PC-3 (cell line): ENCODE results near the gene ITGB1. TPM values are rescaled to one million over a fixed set of nuclear protein-coding genes. Genes with fewer than 3 reads are reported as not detected.
A peak's percentile ranks its signal among the peaks of the same experiment; 100 is the strongest.

ENCODE experiments used
- ATAC-seq: fragments of 200-7000 bp; cut with Tn5 transposase; 2 replicates; pipeline ENCODE4 v1.9.1; 2020; ENCODE audit warnings: mild to moderate bottlenecking, moderate library complexity
- BruUV-seq: library from RNA; stranded (reverse); fragments of 400-500 nt; replicated peaks from 2 replicates; lab custom pipeline; 2021; lab: Mats Ljungman, UMichigan
- CTCF ChIA-PET: fragments of 300-600 bp; sonication (Branson Sonifier 250); formaldehyde crosslinking; loops from one replicate; lab custom pipeline; 2022; ENCODE audit warnings: antibody characterized with exemption; lab: Charles Lee
- POLR2A ChIA-PET: fragments of 300-600 bp; sonication (Branson Sonifier 250); formaldehyde crosslinking; loops from one replicate; lab custom pipeline; 2022; ENCODE audit warnings: antibody characterized with exemption; ENCODE audit not compliant: unreplicated experiment; lab: Charles Lee
- DNase-seq: peaks from one replicate; pipeline ENCODE4 v3.0.0-alpha.2; 2015
- H2AFZ ChIP-seq: fragments of 300-600 bp; sonication (generic); 2 replicates; pipeline ENCODE4 v1.6.0; 2016; ENCODE audit warnings: antibody characterized with exemption, low read length
- H3F3A ChIP-seq: fragments of 300-600 bp; sonication (generic); one replicate; pipeline ENCODE4 v1.6.0; 2017; ENCODE audit warnings: antibody characterized with exemption, low read length, control low read depth, mild to moderate bottlenecking; ENCODE audit not compliant: unreplicated experiment
- H3K27ac ChIP-seq: fragments of 300-600 bp; sonication (generic); 2 replicates; pipeline ENCODE4 v1.5.1; 2016; ENCODE audit warnings: mild to moderate bottlenecking, low read length
- H3K27me3 ChIP-seq: fragments of 300-600 bp; sonication (generic); 2 replicates; pipeline ENCODE4 v1.6.1; 2016; ENCODE audit warnings: low read length, mixed read lengths
- H3K36me3 ChIP-seq: fragments of 300-600 bp; sonication (generic); 2 replicates; pipeline ENCODE4 v1.6.1; 2016; ENCODE audit warnings: low read depth, mixed run types, low read length, mixed read lengths
- H3K4me1 ChIP-seq: fragments of 300-600 bp; sonication (generic); 2 replicates; pipeline ENCODE4 v1.5.1; 2016; ENCODE audit warnings: low read length; ENCODE audit not compliant: insufficient read depth
- H3K4me2 ChIP-seq: fragments of 300-600 bp; sonication (generic); 2 replicates; pipeline ENCODE4 v1.6.0; 2016; ENCODE audit warnings: low read length
- H3K4me3 ChIP-seq: fragments of 300-600 bp; sonication (generic); 2 replicates; pipeline ENCODE4 v1.5.1; 2016; ENCODE audit warnings: mild to moderate bottlenecking, low read length, mixed read lengths
- H3K79me2 ChIP-seq: fragments of 300-600 bp; sonication (generic); 2 replicates; pipeline ENCODE4 v1.6.1; 2017; ENCODE audit warnings: low read length, mixed read lengths
- H3K9ac ChIP-seq: fragments of 300-600 bp; sonication (generic); 2 replicates; pipeline ENCODE4 v1.6.0; 2016; ENCODE audit warnings: mild to moderate bottlenecking, low read length
- H3K9me2 ChIP-seq: fragments of 300-600 bp; sonication (generic); replicated peaks from 2 replicates; pipeline ENCODE4 v1.6.1; 2016; ENCODE audit warnings: mixed run types, low read length, mixed read lengths
- H3K9me3 ChIP-seq: fragments of 300-600 bp; sonication (generic); 2 replicates; pipeline ENCODE4 v1.6.1; 2016; ENCODE audit warnings: low read length, mixed read lengths
- H4K20me1 ChIP-seq: fragments of 300-600 bp; sonication (generic); 2 replicates; pipeline ENCODE4 v1.6.1; 2016; ENCODE audit warnings: low read length, mixed read lengths
- EZH2 ChIP-seq: fragments of 300-600 bp; sonication (generic); IDR thresholded peaks from one replicate; pipeline ENCODE4 v1.6.1; 2017; ENCODE audit warnings: antibody characterized with exemption, mild to moderate bottlenecking, low read length; ENCODE audit not compliant: unreplicated experiment
- EZH2phosphoT487 ChIP-seq: fragments of 300-600 bp; sonication (generic); IDR thresholded peaks from 2 replicates; pipeline ENCODE4 v1.6.1; 2018; ENCODE audit warnings: mild to moderate bottlenecking, antibody characterized with exemption, low read length, borderline replicate concordance
- intact Hi-C: fragments of 100-400 bp; cut with micrococcal nuclease; formaldehyde crosslinking; loops from 2 replicates; pipeline ENCODE4 v1.9.0; 2023
- total RNA-seq: library from RNA; depleted of rRNA; stranded (reverse); fragments of >200 nt; gene quantifications from 2 replicates; pipeline ENCODE4 v1.2.3, GENCODE V29; 2014
- TF ChIP-seq, protein P1 (sequence below): fragments of 300-600 bp; sonication (generic); conservative IDR thresholded peaks from 2 replicates; pipeline ENCODE4 v1.5.1; 2017; ENCODE audit warnings: antibody characterized with exemption, low read depth, mild to moderate bottlenecking, low read length

ITGB1 gene
- total RNA-seq, 1 experiment from 2014 or later = 1,010 TPM

DNA sequence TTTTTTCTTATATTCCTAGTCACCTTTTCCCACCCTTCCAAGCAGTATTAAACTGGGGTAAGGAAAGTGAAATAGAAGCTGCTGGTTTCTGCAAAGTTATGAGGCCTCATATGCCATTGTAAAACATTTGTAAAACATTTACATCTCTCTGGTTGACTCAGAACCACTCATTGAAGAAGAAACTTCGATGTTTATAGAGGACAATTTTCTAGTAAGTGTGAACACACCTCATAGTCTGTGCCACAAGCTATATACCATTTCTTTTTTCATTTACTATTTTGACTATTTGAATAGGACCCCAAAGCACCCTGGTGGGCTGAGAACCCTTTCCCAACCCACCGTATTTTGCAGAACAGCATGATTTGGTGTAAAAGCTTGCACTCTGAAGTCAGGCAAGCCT, 12.9 kb upstream of the ITGB1 start:
- H3K4me3 ChIP-seq = no peak overlapping the region
- no peak overlapping the region for H3K27ac ChIP-seq
- H3K79me2 ChIP-seq = no peaks in the 10 kb centered on the region
- CTCF ChIA-PET = no interaction called here
- H3F3A ChIP-seq = no peaks in the 10 kb centered on the region
- TF ChIP-seq, protein P1, sequence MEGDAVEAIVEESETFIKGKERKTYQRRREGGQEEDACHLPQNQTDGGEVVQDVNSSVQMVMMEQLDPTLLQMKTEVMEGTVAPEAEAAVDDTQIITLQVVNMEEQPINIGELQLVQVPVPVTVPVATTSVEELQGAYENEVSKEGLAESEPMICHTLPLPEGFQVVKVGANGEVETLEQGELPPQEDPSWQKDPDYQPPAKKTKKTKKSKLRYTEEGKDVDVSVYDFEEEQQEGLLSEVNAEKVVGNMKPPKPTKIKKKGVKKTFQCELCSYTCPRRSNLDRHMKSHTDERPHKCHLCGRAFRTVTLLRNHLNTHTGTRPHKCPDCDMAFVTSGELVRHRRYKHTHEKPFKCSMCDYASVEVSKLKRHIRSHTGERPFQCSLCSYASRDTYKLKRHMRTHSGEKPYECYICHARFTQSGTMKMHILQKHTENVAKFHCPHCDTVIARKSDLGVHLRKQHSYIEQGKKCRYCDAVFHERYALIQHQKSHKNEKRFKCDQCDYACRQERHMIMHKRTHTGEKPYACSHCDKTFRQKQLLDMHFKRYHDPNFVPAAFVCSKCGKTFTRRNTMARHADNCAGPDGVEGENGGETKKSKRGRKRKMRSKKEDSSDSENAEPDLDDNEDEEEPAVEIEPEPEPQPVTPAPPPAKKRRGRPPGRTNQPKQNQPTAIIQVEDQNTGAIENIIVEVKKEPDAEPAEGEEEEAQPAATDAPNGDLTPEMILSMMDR = no peak
- no peak for TF ChIP-seq EZH2phosphoT487
- TF ChIP-seq EZH2 = no peak
- no peaks in the 10 kb centered on the region for H3K9me3 ChIP-seq
- no peaks in the 10 kb centered on the region for H3K27me3 ChIP-seq
- H4K20me1 ChIP-seq = no peaks in the 10 kb centered on the region
- no peak overlapping the region for H2AFZ ChIP-seq
- no peaks in the 10 kb centered on the region for H3K36me3 ChIP-seq
- H3K9ac ChIP-seq = no peak overlapping the region
- no peak overlapping the region for H3K4me2 ChIP-seq
- no TSS peak for BruUV-seq
- ATAC-seq = no peak
- DNase-seq = no peak
- H3K4me1 ChIP-seq = peaks cover 26% of the 10 kb centered on the region
- no peaks in the 10 kb centered on the region for H3K9me2 ChIP-seq
- intact Hi-C loops = no loop called here
- POLR2A ChIA-PET = no interaction called here

DNA sequence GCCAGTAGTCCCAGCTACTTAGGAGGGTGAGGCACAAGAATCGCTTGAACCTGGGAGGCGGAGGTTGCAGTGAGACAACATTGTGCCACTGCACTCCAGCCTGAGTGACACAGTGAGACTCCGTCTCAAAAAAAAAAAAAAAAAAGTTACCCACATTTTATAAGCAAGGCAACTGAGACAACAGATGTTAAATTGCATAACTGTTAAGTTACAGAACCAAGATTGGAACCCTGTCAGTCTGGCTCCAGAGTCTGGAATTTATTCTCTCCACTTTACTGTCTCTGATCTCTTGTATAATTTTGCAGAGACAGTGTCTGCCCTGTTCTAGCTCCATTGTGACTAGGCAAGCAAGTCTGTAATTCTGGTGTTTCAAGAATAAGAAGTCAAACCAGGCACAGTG, 6.2 kb upstream of the ITGB1 start:
- Histone ChIP-seq H3K4me2 (no peak overlapping the region), H3K9ac (no peak overlapping the region), H4K20me1 (no peaks in the 10 kb centered on the region), H3K4me3 (no peak overlapping the region), H3K36me3 (no peaks in the 10 kb centered on the region), H3K27me3 (no peaks in the 10 kb centered on the region), H2AFZ (no peak overlapping the region), H3K4me1 (peaks cover 42% of the 10 kb centered on the region), H3K27ac (no peak overlapping the region), H3F3A (peaks cover 4% of the 10 kb centered on the region), H3K9me3 (no peaks in the 10 kb centered on the region), H3K79me2 (peaks cover 27% of the 10 kb centered on the region), H3K9me2 (no peaks in the 10 kb centered on the region)
- CTCF ChIA-PET = no interaction called here
- intact Hi-C loops = no loop called here
- no peak for DNase-seq
- ATAC-seq = no peak
- BruUV-seq = no TSS peak
- POLR2A ChIA-PET = interaction anchor here (2.0 kb wide), 1 partner anchor 16 kb away, joined by 8 read pairs; no protein-coding TSS in a partner anchor
- TF ChIP-seq EZH2phosphoT487 (no peak), EZH2 (no peak)
- TF ChIP-seq, protein P1 = no peak

DNA sequence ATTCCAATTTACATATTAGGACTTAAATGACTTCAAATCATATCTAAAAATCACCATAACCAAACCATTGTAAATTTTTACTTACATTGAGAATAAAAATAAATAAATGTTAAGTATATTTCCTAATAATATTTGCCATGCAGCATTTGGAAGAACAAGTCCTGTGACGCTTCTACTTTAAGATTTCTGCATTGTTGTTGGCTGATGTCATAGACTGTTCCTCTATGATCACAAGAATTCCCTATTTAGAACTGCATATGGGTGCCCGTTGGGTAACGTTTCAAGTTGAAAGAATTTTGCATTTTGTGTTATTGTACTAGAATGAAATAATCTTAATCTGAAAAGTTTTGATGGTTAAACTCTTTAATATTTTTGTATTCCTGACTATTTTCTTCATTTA, 5.1 kb upstream of the ITGB1 start:
- CTCF ChIA-PET = no interaction called here

More for the DNA sequence above, 5.1 kb upstream of the ITGB1 start:
- Histone ChIP-seq H3K4me1 (peaks cover 49% of the 10 kb centered on the region), H3K9ac (no peak overlapping the region), H3K9me3 (no peaks in the 10 kb centered on the region), H3K4me3 (no peak overlapping the region), H3K9me2 (no peaks in the 10 kb centered on the region), H3F3A (peaks cover 4% of the 10 kb centered on the region), H3K27me3 (no peaks in the 10 kb centered on the region), H2AFZ (no peak overlapping the region), H3K79me2 (peaks cover 38% of the 10 kb centered on the region), H3K36me3 (no peaks in the 10 kb centered on the region), H3K4me2 (peak overlapping the region; percentile 76; the same call in 1 of the 2 replicates), H3K27ac (0 out of 2 replicates have a peak overlapping the region, but pooled peaks have one; percentile 0), H4K20me1 (no peaks in the 10 kb centered on the region)
- no TSS peak for BruUV-seq
- intact Hi-C loops = no loop called here
- POLR2A ChIA-PET = interaction anchor here (0.6 to 2.0 kb wide), 2 partner anchors 16 to 18 kb away, joined by 3 to 8 read pairs; no protein-coding TSS in a partner anchor
- TF ChIP-seq EZH2 (no peak), EZH2phosphoT487 (no peak)
- TF ChIP-seq, protein P1 = no peak
- DNase-seq (no peak), ATAC-seq (no peak)
